ENCODE data around the gene MCTP1. TPM values are rescaled to one million over a fixed set of nuclear protein-coding genes. Genes with fewer than 3 reads are reported as not detected.

The MCTP1 gene
- total RNA-seq, 1 donor from 2014 or later: 3.4 TPM

DNA sequence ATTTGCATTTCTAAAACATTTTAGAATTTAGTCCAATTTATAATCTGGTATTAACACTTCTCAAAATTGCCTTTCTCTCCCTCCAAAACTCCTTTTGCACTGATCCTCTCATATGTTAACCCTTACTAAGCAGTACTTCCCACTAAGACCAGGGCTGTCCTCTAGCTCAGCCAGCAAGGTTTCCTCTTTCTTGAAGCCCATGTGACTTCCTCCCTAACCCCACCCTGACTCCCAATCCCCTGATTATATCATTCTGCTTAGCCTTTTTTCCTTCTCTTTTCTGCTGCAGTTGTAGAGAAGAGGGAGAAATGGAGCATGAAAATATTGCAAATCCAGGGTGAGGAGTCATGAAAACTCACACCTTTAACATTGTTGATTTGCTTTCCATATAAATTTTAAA lies 241.7 kb downstream of the MCTP1 start:
- Mint-ChIP-seq H3K27me3 (ENCODE audit: low read depth) (peaks cover 7% of the 10 kb centered on the region), H3K36me3 (ENCODE audit: low read depth) (no peaks in the 10 kb centered on the region), H3K4me3 (ENCODE audit: unreplicated experiment) (no peak overlapping the region), H3K4me1 (ENCODE audit: low read depth) (peaks cover 17% of the 10 kb centered on the region), H3K27ac (ENCODE audit: unreplicated experiment) (no peak overlapping the region), H3K9me3 (ENCODE audit: low read depth) (no peaks in the 10 kb centered on the region)
- DNase-seq (ENCODE audit: low spot score): no peak
- TF ChIP-seq, protein P1, sequence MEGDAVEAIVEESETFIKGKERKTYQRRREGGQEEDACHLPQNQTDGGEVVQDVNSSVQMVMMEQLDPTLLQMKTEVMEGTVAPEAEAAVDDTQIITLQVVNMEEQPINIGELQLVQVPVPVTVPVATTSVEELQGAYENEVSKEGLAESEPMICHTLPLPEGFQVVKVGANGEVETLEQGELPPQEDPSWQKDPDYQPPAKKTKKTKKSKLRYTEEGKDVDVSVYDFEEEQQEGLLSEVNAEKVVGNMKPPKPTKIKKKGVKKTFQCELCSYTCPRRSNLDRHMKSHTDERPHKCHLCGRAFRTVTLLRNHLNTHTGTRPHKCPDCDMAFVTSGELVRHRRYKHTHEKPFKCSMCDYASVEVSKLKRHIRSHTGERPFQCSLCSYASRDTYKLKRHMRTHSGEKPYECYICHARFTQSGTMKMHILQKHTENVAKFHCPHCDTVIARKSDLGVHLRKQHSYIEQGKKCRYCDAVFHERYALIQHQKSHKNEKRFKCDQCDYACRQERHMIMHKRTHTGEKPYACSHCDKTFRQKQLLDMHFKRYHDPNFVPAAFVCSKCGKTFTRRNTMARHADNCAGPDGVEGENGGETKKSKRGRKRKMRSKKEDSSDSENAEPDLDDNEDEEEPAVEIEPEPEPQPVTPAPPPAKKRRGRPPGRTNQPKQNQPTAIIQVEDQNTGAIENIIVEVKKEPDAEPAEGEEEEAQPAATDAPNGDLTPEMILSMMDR (IDR thresholded peaks at IDR 0.05): no peak

DNA sequence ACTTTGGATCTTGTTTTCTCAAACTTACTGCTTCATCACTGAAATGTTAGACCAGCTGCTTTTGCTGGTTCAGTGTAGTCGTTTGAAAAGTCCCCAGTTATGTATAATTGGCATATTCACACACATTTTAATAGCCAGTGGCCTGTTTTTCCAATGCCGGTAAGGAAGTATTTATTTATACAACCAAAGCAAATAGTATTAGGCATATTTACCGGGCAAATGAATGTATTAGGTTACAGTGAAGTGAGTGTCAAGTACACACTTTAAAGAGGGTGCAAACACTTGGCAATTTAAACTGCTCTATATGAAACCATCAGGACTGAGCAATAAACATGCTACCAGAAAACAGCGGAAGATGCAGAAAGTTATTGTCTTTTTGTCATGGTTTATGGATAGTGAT lies 242.9 kb downstream of the MCTP1 start:
- TF ChIP-seq, protein P1 (IDR thresholded peaks at IDR 0.05): no peak
- no peaks in the 10 kb centered on the region for H3K36me3 Mint-ChIP-seq (ENCODE audit: low read depth)
- no peak for DNase-seq (ENCODE audit: low spot score)
- peaks cover 17% of the 10 kb centered on the region for H3K4me1 Mint-ChIP-seq (ENCODE audit: low read depth)
- H3K27me3 Mint-ChIP-seq (ENCODE audit: low read depth): peaks cover 12% of the 10 kb centered on the region
- no peaks in the 10 kb centered on the region for H3K9me3 Mint-ChIP-seq (ENCODE audit: low read depth)
- no peak overlapping the region for H3K4me3 Mint-ChIP-seq (ENCODE audit: unreplicated experiment)
- no peak overlapping the region for H3K27ac Mint-ChIP-seq (ENCODE audit: unreplicated experiment)

DNA sequence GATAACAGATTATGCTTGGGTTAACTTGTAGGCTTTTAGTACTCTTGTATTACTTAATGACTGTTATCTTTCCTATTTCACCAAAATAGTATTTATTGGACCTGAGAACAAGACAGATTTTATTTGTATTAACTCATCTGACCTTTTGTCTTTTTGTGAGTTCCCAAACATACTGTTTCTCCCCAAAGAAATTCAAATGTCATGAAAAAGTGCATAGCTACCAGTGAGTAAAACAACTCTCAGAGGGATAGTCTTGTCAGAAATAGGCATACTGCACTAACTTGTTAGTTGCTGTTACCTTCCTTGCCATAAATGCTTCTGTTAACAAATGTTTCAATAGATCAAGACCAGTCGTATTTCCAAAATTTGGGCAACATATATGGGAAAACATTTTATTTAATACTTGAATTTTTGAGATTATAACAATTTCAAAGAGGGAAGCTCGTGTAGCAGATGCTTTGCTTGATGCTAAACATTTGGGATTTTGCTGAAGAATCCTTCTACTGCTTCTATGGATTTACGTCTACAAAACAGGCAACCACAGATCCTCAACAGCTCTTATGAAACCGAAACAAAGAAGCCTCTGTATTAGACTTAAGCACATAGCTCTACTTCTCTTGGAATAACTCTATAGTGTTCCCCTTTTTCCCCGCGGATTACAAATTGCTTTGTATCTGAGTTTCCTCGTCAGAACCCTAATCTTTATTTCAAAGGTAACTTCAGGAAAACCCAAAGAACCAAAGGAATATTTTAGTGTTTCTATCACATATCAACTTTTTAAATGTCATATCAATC lies 248.8 kb downstream of the MCTP1 start:
- H3K4me1 Mint-ChIP-seq (ENCODE audit: low read depth): peaks cover 6% of the 10 kb centered on the region
- TF ChIP-seq, protein P1 (IDR thresholded peaks at IDR 0.05): no peak
- H3K27me3 Mint-ChIP-seq (ENCODE audit: low read depth): peaks cover 20% of the 10 kb centered on the region
- H3K36me3 Mint-ChIP-seq (ENCODE audit: low read depth): peaks cover 6% of the 10 kb centered on the region
- H3K9me3 Mint-ChIP-seq (ENCODE audit: low read depth): peaks cover 28% of the 10 kb centered on the region
- DNase-seq (ENCODE audit: low spot score): no peak
- no peak overlapping the region for H3K27ac Mint-ChIP-seq (ENCODE audit: unreplicated experiment)
- no peak overlapping the region for H3K4me3 Mint-ChIP-seq (ENCODE audit: unreplicated experiment)

DNA sequence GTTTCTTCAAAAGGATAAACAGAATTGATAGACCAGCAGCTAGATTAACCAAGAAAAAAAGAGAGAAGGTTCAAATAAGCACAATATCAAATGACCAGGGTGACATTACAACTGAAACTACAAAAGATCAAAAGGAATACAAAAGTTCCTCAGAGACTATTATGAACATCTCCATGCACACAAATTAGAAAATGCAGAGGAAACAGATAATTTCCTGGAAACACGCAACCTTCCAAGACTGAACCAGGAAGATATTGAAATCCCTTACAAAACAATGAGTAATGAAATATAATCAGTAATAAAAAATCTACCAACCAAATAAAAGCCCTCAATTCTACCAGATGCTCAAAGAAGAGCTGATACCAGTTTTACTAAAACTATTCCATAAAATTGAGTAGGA lies 252.1 kb downstream of the MCTP1 start:
- no peak for DNase-seq (ENCODE audit: low spot score)
- peaks cover 20% of the 10 kb centered on the region for H3K27me3 Mint-ChIP-seq (ENCODE audit: low read depth)
- no peak overlapping the region for H3K27ac Mint-ChIP-seq (ENCODE audit: unreplicated experiment)
- no peak overlapping the region for H3K4me3 Mint-ChIP-seq (ENCODE audit: unreplicated experiment)
- H3K9me3 Mint-ChIP-seq (ENCODE audit: low read depth): peaks cover 28% of the 10 kb centered on the region
- H3K36me3 Mint-ChIP-seq (ENCODE audit: low read depth): peaks cover 6% of the 10 kb centered on the region
- TF ChIP-seq, protein P1 (IDR thresholded peaks at IDR 0.05): no peak
- H3K4me1 Mint-ChIP-seq (ENCODE audit: low read depth): peaks cover 6% of the 10 kb centered on the region

DNA sequence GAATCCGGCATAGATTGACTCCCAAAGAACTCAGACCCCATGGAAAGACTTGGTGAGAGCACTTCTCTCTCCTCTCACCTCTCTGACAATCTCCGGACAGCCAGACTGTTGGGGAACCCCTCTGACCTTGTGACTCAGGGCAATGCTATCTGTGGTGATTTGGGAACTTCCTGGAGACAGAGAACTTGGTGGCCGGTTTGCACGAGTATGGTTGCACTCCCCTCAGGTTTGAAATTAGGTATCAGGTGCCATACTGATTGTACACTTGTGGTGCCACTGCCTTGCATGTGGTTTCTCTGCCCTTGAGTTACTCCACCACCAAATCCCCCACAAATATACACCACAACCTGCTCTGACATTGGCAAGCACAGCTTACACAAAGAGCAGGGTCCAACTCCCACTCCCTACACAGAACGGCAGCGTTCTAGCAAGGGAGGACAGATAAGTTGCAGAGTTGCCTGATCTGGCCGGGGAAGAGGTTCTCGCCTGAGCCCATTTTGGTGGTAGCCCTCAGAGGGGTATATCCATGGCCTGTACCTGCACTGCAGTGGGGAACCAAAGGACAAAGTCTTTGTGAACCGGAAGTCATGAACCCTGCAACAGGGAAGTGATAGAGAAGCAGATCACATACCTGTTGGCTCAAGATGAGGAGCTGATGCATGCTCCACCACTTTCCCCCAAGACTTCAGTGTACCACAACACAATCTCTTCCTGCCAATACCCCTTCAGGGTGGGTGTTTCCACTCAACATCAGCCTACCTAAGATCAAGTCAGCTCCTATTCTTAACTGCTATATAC lies 255.1 kb downstream of the MCTP1 start:
- TF ChIP-seq, protein P1 (IDR thresholded peaks at IDR 0.05): no peak
- H3K36me3 Mint-ChIP-seq (ENCODE audit: low read depth): peaks cover 6% of the 10 kb centered on the region
- peaks cover 27% of the 10 kb centered on the region for H3K9me3 Mint-ChIP-seq (ENCODE audit: low read depth)
- peaks cover 8% of the 10 kb centered on the region for H3K27me3 Mint-ChIP-seq (ENCODE audit: low read depth)
- no peak overlapping the region for H3K27ac Mint-ChIP-seq (ENCODE audit: unreplicated experiment)
- no peak overlapping the region for H3K4me3 Mint-ChIP-seq (ENCODE audit: unreplicated experiment)
- DNase-seq (ENCODE audit: low spot score): no peak
- peaks cover 7% of the 10 kb centered on the region for H3K4me1 Mint-ChIP-seq (ENCODE audit: low read depth)
